Mesothelial cell of epicardium (in vitro differentiated cells): Measurements from ENCODE around the gene PSMB4. TPM values are rescaled to one million over a fixed set of nuclear protein-coding genes. Genes with fewer than 3 reads are reported as not detected.
"Not testable (repeated sequence)": the region's sequence is repeated elsewhere in the genome, so short reads cannot be mapped to it uniquely, and the experiment has no call there.

Experiments
- DNase-seq, 2 experiments: peaks; one replicate each; pipeline ENCODE4 v3.0.0; 2021; ENCODE audit warnings: low spot score in 2 of 2; ENCODE audit not compliant: unreplicated experiment in 2 of 2
- H3K27ac Mint-ChIP-seq: 2 replicates; pipeline ENCODE4 v1.8.0; 2021; ENCODE audit warnings: mixed read lengths
- H3K27me3 Mint-ChIP-seq: 2 replicates; pipeline ENCODE4 v1.8.0; 2021; ENCODE audit warnings: low read depth, mixed read lengths
- H3K36me3 Mint-ChIP-seq: 2 replicates; pipeline ENCODE4 v1.8.0; 2021; ENCODE audit warnings: mixed read lengths
- H3K4me1 Mint-ChIP-seq: 2 replicates; pipeline ENCODE4 v1.8.0; 2021; ENCODE audit warnings: mixed read lengths
- H3K4me3 Mint-ChIP-seq: 2 replicates; pipeline ENCODE4 v1.8.0; 2021; ENCODE audit warnings: mild to moderate bottlenecking, moderate library complexity, mixed read lengths
- H3K9me3 Mint-ChIP-seq: 2 replicates; pipeline ENCODE4 v1.8.0; 2021; ENCODE audit warnings: mixed read lengths
- total RNA-seq: library from RNA; stranded (reverse); gene quantifications from 3 replicates; pipeline ENCODE4 v1.2.1, GENCODE V29; 2021
- TF ChIP-seq, protein P1 (sequence below): fragments of 200-600 bp; sonication (generic); IDR thresholded peaks from one replicate; pipeline ENCODE4 v1.5.0; 2021; ENCODE audit warnings: antibody characterized with exemption; ENCODE audit not compliant: unreplicated experiment

PSMB4 gene
- total RNA-seq: 202 to 207 TPM (median 202 TPM) in 3 replicates

DNA sequence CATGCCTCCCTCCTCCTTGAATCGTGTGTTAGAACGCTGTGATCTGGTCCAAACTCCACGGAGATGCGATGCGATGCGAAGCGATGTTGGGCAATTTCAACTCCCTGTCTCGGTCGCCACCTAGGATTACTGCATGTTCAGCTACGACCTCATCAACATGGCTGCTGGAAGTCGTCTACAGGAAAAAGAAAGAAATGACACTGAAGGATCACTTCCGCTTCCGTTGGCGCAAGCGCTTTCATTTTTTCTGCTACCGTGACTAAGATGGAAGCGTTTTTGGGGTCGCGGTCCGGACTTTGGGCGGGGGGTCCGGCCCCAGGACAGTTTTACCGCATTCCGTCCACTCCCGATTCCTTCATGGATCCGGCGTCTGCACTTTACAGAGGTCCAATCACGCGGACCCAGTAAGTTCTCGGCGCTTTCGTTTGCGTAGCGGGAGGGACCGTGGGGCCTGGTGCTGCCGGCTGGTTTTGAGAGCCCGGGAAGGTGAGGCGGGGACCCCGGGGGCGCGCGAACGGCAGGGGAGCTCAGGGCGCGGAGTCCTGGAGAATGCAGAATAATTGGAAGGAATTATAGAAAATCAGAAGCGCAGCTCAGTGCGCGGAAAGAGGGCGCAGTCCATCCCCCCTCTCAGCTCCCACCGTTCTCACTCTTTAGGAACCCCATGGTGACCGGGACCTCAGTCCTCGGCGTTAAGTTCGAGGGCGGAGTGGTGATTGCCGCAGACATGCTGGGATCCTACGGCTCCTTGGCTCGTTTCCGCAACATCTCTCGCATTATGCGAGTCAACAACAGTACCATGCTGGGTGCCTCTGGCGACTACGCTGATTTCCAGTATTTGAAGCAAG lies at the start of gene PSMB4:
Gene PSMB4, plus strand, starts transcription at position 250 of the 848 bp plus-strand sequence. Its CDS starts 15 bp downstream, at position 265.
- H3K27me3 Mint-ChIP-seq: no peaks in the 10 kb centered on the region
- peaks cover 19% of the 10 kb centered on the region for H3K36me3 Mint-ChIP-seq
- peak within 1 kb of the TSS; percentile 96 for H3K4me3 Mint-ChIP-seq
- TF ChIP-seq, protein P1, sequence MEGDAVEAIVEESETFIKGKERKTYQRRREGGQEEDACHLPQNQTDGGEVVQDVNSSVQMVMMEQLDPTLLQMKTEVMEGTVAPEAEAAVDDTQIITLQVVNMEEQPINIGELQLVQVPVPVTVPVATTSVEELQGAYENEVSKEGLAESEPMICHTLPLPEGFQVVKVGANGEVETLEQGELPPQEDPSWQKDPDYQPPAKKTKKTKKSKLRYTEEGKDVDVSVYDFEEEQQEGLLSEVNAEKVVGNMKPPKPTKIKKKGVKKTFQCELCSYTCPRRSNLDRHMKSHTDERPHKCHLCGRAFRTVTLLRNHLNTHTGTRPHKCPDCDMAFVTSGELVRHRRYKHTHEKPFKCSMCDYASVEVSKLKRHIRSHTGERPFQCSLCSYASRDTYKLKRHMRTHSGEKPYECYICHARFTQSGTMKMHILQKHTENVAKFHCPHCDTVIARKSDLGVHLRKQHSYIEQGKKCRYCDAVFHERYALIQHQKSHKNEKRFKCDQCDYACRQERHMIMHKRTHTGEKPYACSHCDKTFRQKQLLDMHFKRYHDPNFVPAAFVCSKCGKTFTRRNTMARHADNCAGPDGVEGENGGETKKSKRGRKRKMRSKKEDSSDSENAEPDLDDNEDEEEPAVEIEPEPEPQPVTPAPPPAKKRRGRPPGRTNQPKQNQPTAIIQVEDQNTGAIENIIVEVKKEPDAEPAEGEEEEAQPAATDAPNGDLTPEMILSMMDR: no peak
- peak; percentile 30 to 72 for DNase-seq
- peaks cover 12% of the 10 kb centered on the region for H3K4me1 Mint-ChIP-seq
- H3K27ac Mint-ChIP-seq: peak within 1 kb of the TSS; percentile 99
- H3K9me3 Mint-ChIP-seq: no peaks in the 10 kb centered on the region

- H3K9me3 Mint-ChIP-seq: peaks cover 13% of the 10 kb centered on the region
- not testable (repeated sequence) for H3K27ac Mint-ChIP-seq, H3K4me3 Mint-ChIP-seq, DNase-seq, H3K36me3 Mint-ChIP-seq, H3K27me3 Mint-ChIP-seq
- H3K4me1 Mint-ChIP-seq: peaks cover 22% of the 10 kb centered on the region
These were observed 49.0 kb upstream of the PSMB4 start for GRCh38 chr1:151350323-151350722.

GRCh38 chr1:151352021-151352718 lies 47.2 kb upstream of the PSMB4 start:
- Mint-ChIP-seq H3K9me3 (peaks cover 13% of the 10 kb centered on the region), H3K27ac (no peak overlapping the region), H3K4me3 (no peak overlapping the region), H3K4me1 (peaks cover 10% of the 10 kb centered on the region), H3K36me3 (no peaks in the 10 kb centered on the region), H3K27me3 (no peaks in the 10 kb centered on the region)
- no peak for DNase-seq
- TF ChIP-seq, protein P1: no peak

GRCh38 chr1:151356696-151357095 lies 42.7 kb upstream of the PSMB4 start:
- TF ChIP-seq, protein P1: no peak
- peaks cover 1% of the 10 kb centered on the region for H3K36me3 Mint-ChIP-seq
- no peak for DNase-seq
- H3K4me3 Mint-ChIP-seq: no peak overlapping the region
- no peak overlapping the region for H3K27ac Mint-ChIP-seq
- H3K4me1 Mint-ChIP-seq: no peaks in the 10 kb centered on the region
- peaks cover 14% of the 10 kb centered on the region for H3K9me3 Mint-ChIP-seq
- H3K27me3 Mint-ChIP-seq: no peaks in the 10 kb centered on the region

- no peak overlapping the region for H3K4me3 Mint-ChIP-seq
- no peak overlapping the region for H3K27ac Mint-ChIP-seq
- peaks cover 28% of the 10 kb centered on the region for H3K9me3 Mint-ChIP-seq
- H3K36me3 Mint-ChIP-seq: peaks cover 35% of the 10 kb centered on the region
- no peaks in the 10 kb centered on the region for H3K27me3 Mint-ChIP-seq
- no peak for DNase-seq
- TF ChIP-seq, protein P1: no peak
- no peaks in the 10 kb centered on the region for H3K4me1 Mint-ChIP-seq
These were observed 37.5 kb upstream of the PSMB4 start for GRCh38 chr1:151361883-151362282.
